Activated CD4-positive, alpha-beta T cell treated with anti-CD3 and anti-CD28 coated beads, Interleukin-2, amount 10 ng/mL, durations not matched to agents 24 days and 14 days (primary cell): ENCODE measurements around the gene LIN28A. TPM values are rescaled to one million over a fixed set of nuclear protein-coding genes. Genes with fewer than 3 reads are reported as not detected.

Source experiments
- DNase-seq: peaks from one replicate; pipeline ENCODE4 v3.0.0; 2022
- H3K27ac Mint-ChIP-seq: one replicate; pipeline ENCODE4 v1.8.0; 2022; ENCODE audit warnings: mild to moderate bottlenecking, mixed read lengths
- H3K27me3 Mint-ChIP-seq: one replicate; pipeline ENCODE4 v1.8.0; 2022; ENCODE audit warnings: mixed read lengths
- H3K36me3 Mint-ChIP-seq: one replicate; pipeline ENCODE4 v1.8.0; 2022; ENCODE audit warnings: low read depth, mild to moderate bottlenecking, mixed read lengths
- H3K4me1 Mint-ChIP-seq: one replicate; pipeline ENCODE4 v1.8.0; 2021; ENCODE audit warnings: mixed read lengths
- H3K4me3 Mint-ChIP-seq: one replicate; pipeline ENCODE4 v1.8.0; 2022; ENCODE audit warnings: mild to moderate bottlenecking, moderate library complexity, mixed read lengths
- H3K9me3 Mint-ChIP-seq: one replicate; pipeline ENCODE4 v1.8.0; 2021; ENCODE audit warnings: mixed read lengths
- intact Hi-C: fragments of 100-400 bp; cut with micrococcal nuclease; formaldehyde crosslinking; loops from one replicate; pipeline ENCODE4 v1.15.1; 2023
- total RNA-seq: library from RNA; stranded (reverse); gene quantifications from 2 replicates; pipeline ENCODE4 v1.2.3, GENCODE V29; 2022

Gene LIN28A
- total RNA-seq, 1 donor from 2014 or later = not detected

- Mint-ChIP-seq H3K36me3 (peaks cover 55% of the 10 kb centered on the region), H3K4me3 (peak overlapping the region; percentile 94), H3K9me3 (no peaks in the 10 kb centered on the region), H3K27ac (peak overlapping the region; percentile 99), H3K4me1 (peaks cover 42% of the 10 kb centered on the region), H3K27me3 (peaks cover 2% of the 10 kb centered on the region)
- intact Hi-C loops = loop anchor here (5.0 kb wide), 2 partner anchors 154 to 194 kb away; partner anchors contain the start of gene CD52
- peak; percentile 63 for DNase-seq
Measured at GRCh38 chr1:26470878-26471497, 60.4 kb downstream of the LIN28A start.

- peak overlapping the region; percentile 94 for H3K4me3 Mint-ChIP-seq
- peaks cover 2% of the 10 kb centered on the region for H3K27me3 Mint-ChIP-seq
- peaks cover 60% of the 10 kb centered on the region for H3K36me3 Mint-ChIP-seq
- intact Hi-C loops = loop anchor here (1.0 to 5.0 kb wide), 4 partner anchors 39 to 194 kb away; partner anchors contain the start of genes CD52 and DHDDS
- peaks cover 46% of the 10 kb centered on the region for H3K4me1 Mint-ChIP-seq
- peak overlapping the region; percentile 99 for H3K27ac Mint-ChIP-seq
- no peaks in the 10 kb centered on the region for H3K9me3 Mint-ChIP-seq
- peak; percentile 86 for DNase-seq
Measured at GRCh38 chr1:26471498-26472319, 61.1 kb downstream of the LIN28A start.

GRCh38 chr1:26472320-26472900, 61.8 kb downstream of the LIN28A start, which contains the start of gene HMGN2:
TSS of gene HMGN2 (plus strand) at chr1:26472440. CDS start at chr1:26472613, 173 bp downstream.
- peak; percentile 96 for DNase-seq
- H3K27ac Mint-ChIP-seq = peak within 1 kb of the TSS; percentile 99
- H3K4me1 Mint-ChIP-seq = peaks cover 46% of the 10 kb centered on the region
- H3K27me3 Mint-ChIP-seq = peaks cover 2% of the 10 kb centered on the region
- H3K9me3 Mint-ChIP-seq = no peaks in the 10 kb centered on the region
- peak within 1 kb of the TSS; percentile 94 for H3K4me3 Mint-ChIP-seq
- H3K36me3 Mint-ChIP-seq = peaks cover 60% of the 10 kb centered on the region
- intact Hi-C loops = loop anchor here (1.0 to 5.0 kb wide), 4 partner anchors 40 to 195 kb away; partner anchors contain the start of genes CD52 and DHDDS

DNA sequence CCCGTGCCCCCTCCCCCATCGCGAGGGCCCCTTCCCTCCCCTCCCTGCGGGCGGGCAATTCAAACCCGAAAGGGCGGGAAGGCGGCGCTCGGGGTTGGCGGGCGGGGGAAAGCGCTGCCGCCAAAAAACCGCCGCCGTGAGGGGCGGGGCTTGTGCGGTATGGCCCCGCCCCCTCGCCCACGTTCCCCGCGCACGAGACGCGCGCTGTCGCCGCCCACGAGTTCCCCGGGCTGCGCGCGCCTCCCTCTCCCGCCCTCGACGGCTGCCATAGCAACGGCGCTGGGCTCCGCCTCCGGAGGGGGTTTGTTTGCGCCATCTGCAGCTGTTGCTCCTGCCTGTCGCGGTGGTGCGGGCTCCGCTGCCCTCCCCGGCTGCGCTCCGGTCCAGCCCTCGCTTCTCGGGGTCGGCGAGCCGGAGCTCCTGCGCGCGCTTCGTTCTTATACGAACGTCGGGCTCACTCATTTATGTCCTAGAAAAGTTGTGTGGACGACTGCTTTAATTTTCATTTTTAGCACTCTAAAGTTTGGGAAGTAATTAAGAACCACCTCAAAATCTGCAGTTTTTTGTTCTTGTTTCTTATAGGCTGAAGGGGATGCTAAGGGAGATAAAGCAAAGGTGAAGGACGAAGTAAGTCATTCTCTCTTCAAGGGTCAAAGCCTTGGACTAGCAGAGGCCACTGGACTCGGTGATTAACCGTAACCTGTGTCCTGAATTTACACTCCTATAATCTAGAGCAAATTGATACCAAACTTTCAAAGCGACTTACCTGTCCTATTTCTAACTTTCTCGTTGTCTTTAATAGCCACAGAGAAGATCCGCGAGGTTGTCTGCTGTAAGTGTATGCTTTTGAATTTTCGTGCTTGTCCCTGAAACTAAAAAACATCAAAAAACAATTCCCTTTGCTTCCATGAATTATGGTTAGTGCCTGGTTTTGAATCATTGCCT, 62.6 kb downstream of the LIN28A start:
- peak overlapping the region; percentile 84 for H3K27ac Mint-ChIP-seq
- no peaks in the 10 kb centered on the region for H3K9me3 Mint-ChIP-seq
- H3K27me3 Mint-ChIP-seq = peaks cover 2% of the 10 kb centered on the region
- peak; percentile 99 for DNase-seq
- peaks cover 48% of the 10 kb centered on the region for H3K4me1 Mint-ChIP-seq
- peaks cover 57% of the 10 kb centered on the region for H3K36me3 Mint-ChIP-seq
- H3K4me3 Mint-ChIP-seq = peak overlapping the region; percentile 94
- intact Hi-C loops = loop anchor here (1.0 to 5.0 kb wide), 5 partner anchors 27 to 196 kb away; partner anchors contain the start of genes CD52 and DHDDS

DNA sequence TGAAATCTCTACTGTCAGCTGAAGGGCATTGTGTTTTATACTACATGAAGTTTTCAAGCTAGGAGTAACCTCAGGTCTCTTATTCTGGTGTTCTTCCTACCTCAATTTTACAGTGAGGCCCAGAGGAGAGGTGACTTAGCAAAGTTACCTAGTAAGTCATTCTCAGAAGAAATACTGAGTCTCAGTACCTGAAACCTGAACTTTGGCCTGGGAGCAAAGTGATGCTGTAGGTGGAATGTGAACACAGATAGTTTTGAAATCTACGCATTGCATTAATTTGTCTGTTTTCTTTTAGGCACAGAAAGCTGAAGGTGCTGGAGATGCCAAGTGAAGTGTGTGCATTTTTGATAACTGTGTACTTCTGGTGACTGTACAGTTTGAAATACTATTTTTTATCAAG, 64.2 kb downstream of the LIN28A start:
- H3K36me3 Mint-ChIP-seq = peaks cover 56% of the 10 kb centered on the region
- H3K9me3 Mint-ChIP-seq = no peaks in the 10 kb centered on the region
- H3K4me1 Mint-ChIP-seq = peaks cover 45% of the 10 kb centered on the region
- DNase-seq = no peak
- peak overlapping the region; percentile 16 for H3K27ac Mint-ChIP-seq
- peaks cover 2% of the 10 kb centered on the region for H3K27me3 Mint-ChIP-seq
- peak overlapping the region; percentile 94 for H3K4me3 Mint-ChIP-seq
- intact Hi-C loops = loop anchor here (5.0 kb wide), 2 partner anchors 158 to 198 kb away; partner anchors contain the start of gene CD52

- intact Hi-C loops = no loop called here
- Mint-ChIP-seq H3K4me3 (no peak overlapping the region), H3K36me3 (peaks cover 54% of the 10 kb centered on the region), H3K9me3 (no peaks in the 10 kb centered on the region), H3K4me1 (peaks cover 36% of the 10 kb centered on the region), H3K27ac (peak overlapping the region; percentile 53), H3K27me3 (peaks cover 2% of the 10 kb centered on the region)
- no peak for DNase-seq
Measured at GRCh38 chr1:26475989-26476388, 65.4 kb downstream of the LIN28A start.

DNA sequence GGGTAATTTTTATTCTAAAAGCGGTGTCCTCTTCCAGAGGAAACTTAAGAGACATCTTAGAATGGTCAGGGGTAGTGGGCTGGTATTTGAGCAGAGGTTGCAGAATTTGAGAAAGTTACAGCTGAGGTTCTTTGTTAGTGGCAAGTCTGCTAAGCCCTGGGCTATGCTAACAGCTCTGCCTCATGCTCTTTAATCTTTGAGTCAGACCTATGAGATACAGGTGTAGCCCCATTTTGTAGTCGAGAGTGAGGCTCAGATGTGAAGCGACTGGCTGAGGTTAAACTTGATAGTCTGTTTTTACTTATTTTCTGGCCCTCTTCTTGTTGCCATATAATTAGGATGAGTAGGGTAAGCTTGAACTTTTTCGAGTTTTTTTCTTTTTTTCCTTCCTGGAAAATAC, 66.3 kb downstream of the LIN28A start:
- intact Hi-C loops = no loop called here

GRCh38 chr1:26477446-26478152, 67.0 kb downstream of the LIN28A start:
- Mint-ChIP-seq H3K27me3 (no peaks in the 10 kb centered on the region), H3K36me3 (peaks cover 52% of the 10 kb centered on the region), H3K4me3 (no peak overlapping the region), H3K27ac (peak overlapping the region; percentile 29), H3K9me3 (no peaks in the 10 kb centered on the region), H3K4me1 (peaks cover 31% of the 10 kb centered on the region)
- intact Hi-C loops = no loop called here
- DNase-seq = no peak

More for the DNA sequence above, 66.3 kb downstream of the LIN28A start:
- H3K4me1 Mint-ChIP-seq = peaks cover 32% of the 10 kb centered on the region
- H3K9me3 Mint-ChIP-seq = no peaks in the 10 kb centered on the region
- peaks cover 54% of the 10 kb centered on the region for H3K36me3 Mint-ChIP-seq
- no peak overlapping the region for H3K4me3 Mint-ChIP-seq
- DNase-seq = no peak
- peaks cover 2% of the 10 kb centered on the region for H3K27me3 Mint-ChIP-seq
- H3K27ac Mint-ChIP-seq = no peak overlapping the region

DNA sequence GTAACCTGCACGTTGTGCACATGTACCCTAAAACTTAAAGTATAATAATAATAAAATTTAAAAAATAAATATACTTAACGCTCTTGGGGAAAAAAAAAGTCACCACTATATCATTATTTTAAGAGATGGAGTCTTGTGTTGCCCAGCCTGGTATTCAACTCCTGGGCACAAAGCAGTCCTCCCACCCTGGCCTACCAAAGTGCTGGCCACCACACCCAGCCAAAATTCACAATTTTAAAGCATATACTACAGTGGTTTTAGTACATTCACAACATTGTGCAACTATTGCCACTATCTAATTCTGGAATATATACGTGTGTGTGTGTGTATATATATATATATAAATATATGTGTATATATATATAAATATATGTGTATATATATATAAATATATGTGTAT, 67.5 kb downstream of the LIN28A start:
- Mint-ChIP-seq H3K27ac (no peak overlapping the region), H3K4me3 (no peak overlapping the region), H3K9me3 (no peaks in the 10 kb centered on the region), H3K27me3 (no peaks in the 10 kb centered on the region), H3K4me1 (peaks cover 35% of the 10 kb centered on the region), H3K36me3 (peaks cover 50% of the 10 kb centered on the region)
- DNase-seq = no peak
- intact Hi-C loops = no loop called here

- H3K27ac Mint-ChIP-seq = no peak overlapping the region
- no peak for DNase-seq
- peaks cover 27% of the 10 kb centered on the region for H3K4me1 Mint-ChIP-seq
- no peak overlapping the region for H3K4me3 Mint-ChIP-seq
- H3K36me3 Mint-ChIP-seq = peaks cover 42% of the 10 kb centered on the region
- no peaks in the 10 kb centered on the region for H3K9me3 Mint-ChIP-seq
- intact Hi-C loops = no loop called here
- no peaks in the 10 kb centered on the region for H3K27me3 Mint-ChIP-seq
Measured at GRCh38 chr1:26478988-26479387, 68.4 kb downstream of the LIN28A start.
